PC-3 (cell line): ENCODE results near the gene ETV6. TPM values are rescaled to one million over a fixed set of nuclear protein-coding genes. Genes with fewer than 3 reads are reported as not detected.

ENCODE experiments used
- ATAC-seq: fragments of 200-7000 bp; cut with Tn5 transposase; 2 replicates; pipeline ENCODE4 v1.9.1; 2020; ENCODE audit warnings: mild to moderate bottlenecking, moderate library complexity
- BruUV-seq: library from RNA; stranded (reverse); fragments of 400-500 nt; replicated peaks from 2 replicates; lab custom pipeline; 2021; lab: Mats Ljungman, UMichigan
- CTCF ChIA-PET: fragments of 300-600 bp; sonication (Branson Sonifier 250); formaldehyde crosslinking; loops from one replicate; lab custom pipeline; 2022; ENCODE audit warnings: antibody characterized with exemption; lab: Charles Lee
- POLR2A ChIA-PET: fragments of 300-600 bp; sonication (Branson Sonifier 250); formaldehyde crosslinking; loops from one replicate; lab custom pipeline; 2022; ENCODE audit warnings: antibody characterized with exemption; ENCODE audit not compliant: unreplicated experiment; lab: Charles Lee
- DNase-seq: peaks from one replicate; pipeline ENCODE4 v3.0.0-alpha.2; 2015
- H2AFZ ChIP-seq: fragments of 300-600 bp; sonication (generic); 2 replicates; pipeline ENCODE4 v1.6.0; 2016; ENCODE audit warnings: antibody characterized with exemption, low read length
- H3F3A ChIP-seq: fragments of 300-600 bp; sonication (generic); one replicate; pipeline ENCODE4 v1.6.0; 2017; ENCODE audit warnings: antibody characterized with exemption, low read length, control low read depth, mild to moderate bottlenecking; ENCODE audit not compliant: unreplicated experiment
- H3K27ac ChIP-seq: fragments of 300-600 bp; sonication (generic); 2 replicates; pipeline ENCODE4 v1.5.1; 2016; ENCODE audit warnings: mild to moderate bottlenecking, low read length
- H3K27me3 ChIP-seq: fragments of 300-600 bp; sonication (generic); 2 replicates; pipeline ENCODE4 v1.6.1; 2016; ENCODE audit warnings: low read length, mixed read lengths
- H3K36me3 ChIP-seq: fragments of 300-600 bp; sonication (generic); 2 replicates; pipeline ENCODE4 v1.6.1; 2016; ENCODE audit warnings: low read depth, mixed run types, low read length, mixed read lengths
- H3K4me1 ChIP-seq: fragments of 300-600 bp; sonication (generic); 2 replicates; pipeline ENCODE4 v1.5.1; 2016; ENCODE audit warnings: low read length; ENCODE audit not compliant: insufficient read depth
- H3K4me2 ChIP-seq: fragments of 300-600 bp; sonication (generic); 2 replicates; pipeline ENCODE4 v1.6.0; 2016; ENCODE audit warnings: low read length
- H3K4me3 ChIP-seq: fragments of 300-600 bp; sonication (generic); 2 replicates; pipeline ENCODE4 v1.5.1; 2016; ENCODE audit warnings: mild to moderate bottlenecking, low read length, mixed read lengths
- H3K79me2 ChIP-seq: fragments of 300-600 bp; sonication (generic); 2 replicates; pipeline ENCODE4 v1.6.1; 2017; ENCODE audit warnings: low read length, mixed read lengths
- H3K9ac ChIP-seq: fragments of 300-600 bp; sonication (generic); 2 replicates; pipeline ENCODE4 v1.6.0; 2016; ENCODE audit warnings: mild to moderate bottlenecking, low read length
- H3K9me2 ChIP-seq: fragments of 300-600 bp; sonication (generic); replicated peaks from 2 replicates; pipeline ENCODE4 v1.6.1; 2016; ENCODE audit warnings: mixed run types, low read length, mixed read lengths
- H3K9me3 ChIP-seq: fragments of 300-600 bp; sonication (generic); 2 replicates; pipeline ENCODE4 v1.6.1; 2016; ENCODE audit warnings: low read length, mixed read lengths
- H4K20me1 ChIP-seq: fragments of 300-600 bp; sonication (generic); 2 replicates; pipeline ENCODE4 v1.6.1; 2016; ENCODE audit warnings: low read length, mixed read lengths
- EZH2 ChIP-seq: fragments of 300-600 bp; sonication (generic); IDR thresholded peaks from one replicate; pipeline ENCODE4 v1.6.1; 2017; ENCODE audit warnings: antibody characterized with exemption, mild to moderate bottlenecking, low read length; ENCODE audit not compliant: unreplicated experiment
- EZH2phosphoT487 ChIP-seq: fragments of 300-600 bp; sonication (generic); IDR thresholded peaks from 2 replicates; pipeline ENCODE4 v1.6.1; 2018; ENCODE audit warnings: mild to moderate bottlenecking, antibody characterized with exemption, low read length, borderline replicate concordance
- intact Hi-C: fragments of 100-400 bp; cut with micrococcal nuclease; formaldehyde crosslinking; loops from 2 replicates; pipeline ENCODE4 v1.9.0; 2023
- total RNA-seq: library from RNA; depleted of rRNA; stranded (reverse); fragments of >200 nt; gene quantifications from 2 replicates; pipeline ENCODE4 v1.2.3, GENCODE V29; 2014
- TF ChIP-seq, protein P1 (sequence below): fragments of 300-600 bp; sonication (generic); conservative IDR thresholded peaks from 2 replicates; pipeline ENCODE4 v1.5.1; 2017; ENCODE audit warnings: antibody characterized with exemption, low read depth, mild to moderate bottlenecking, low read length

Gene ETV6
- total RNA-seq, 1 experiment from 2014 or later, result 5.0 TPM

DNA sequence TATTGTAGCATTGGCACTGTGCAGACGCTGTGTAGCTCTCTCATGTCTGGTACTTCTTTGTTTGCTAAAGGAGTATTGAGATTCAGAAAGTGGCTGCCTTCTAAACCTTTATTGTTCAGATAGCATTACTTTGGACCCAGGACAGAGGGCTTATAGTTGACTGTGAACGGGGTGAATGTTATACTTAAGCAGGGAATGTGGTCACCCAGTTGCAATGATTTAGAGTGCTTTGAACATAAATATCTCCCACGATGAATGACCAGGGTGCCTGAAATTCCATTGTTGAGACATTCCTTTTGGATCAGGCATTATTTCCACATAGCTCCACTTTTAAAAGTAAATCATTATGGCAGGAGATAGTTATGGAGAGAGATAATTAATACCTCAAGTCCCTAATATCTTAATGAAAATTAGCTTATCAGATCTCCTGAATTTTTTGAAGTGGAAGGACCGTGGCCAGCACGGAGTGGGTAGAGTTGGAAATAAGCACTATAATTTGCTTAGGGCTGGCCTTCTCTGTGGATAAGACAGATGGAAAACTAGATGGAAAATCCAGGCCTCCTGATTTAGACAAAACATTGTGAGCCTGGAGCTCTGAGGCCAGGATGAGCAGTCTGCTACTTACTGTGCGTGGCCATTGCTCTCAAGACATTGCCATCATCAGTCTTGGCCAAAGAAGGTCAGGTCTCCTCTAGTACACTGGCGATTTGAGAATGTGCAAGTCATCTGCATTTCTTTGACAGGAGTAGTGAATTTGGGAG, 114.5 kb downstream of the ETV6 start:
- ChIA-PET CTCF (no interaction called here), POLR2A (no interaction called here)
- Histone ChIP-seq H3K36me3 (no peaks in the 10 kb centered on the region), H4K20me1 (no peaks in the 10 kb centered on the region), H3K9me3 (no peaks in the 10 kb centered on the region), H3K4me3 (no peak overlapping the region), H3K4me1 (no peaks in the 10 kb centered on the region), H3K9me2 (no peaks in the 10 kb centered on the region), H3K4me2 (no peak overlapping the region), H3K27me3 (no peaks in the 10 kb centered on the region), H3K27ac (no peak overlapping the region), H3K9ac (no peak overlapping the region), H3F3A (no peaks in the 10 kb centered on the region), H3K79me2 (no peaks in the 10 kb centered on the region), H2AFZ (no peak overlapping the region)
- BruUV-seq, result no TSS peak
- no peak for DNase-seq
- intact Hi-C loops, result no loop called here
- no peak for ATAC-seq
- TF ChIP-seq EZH2 (no peak), EZH2phosphoT487 (no peak)
- TF ChIP-seq, protein P1, sequence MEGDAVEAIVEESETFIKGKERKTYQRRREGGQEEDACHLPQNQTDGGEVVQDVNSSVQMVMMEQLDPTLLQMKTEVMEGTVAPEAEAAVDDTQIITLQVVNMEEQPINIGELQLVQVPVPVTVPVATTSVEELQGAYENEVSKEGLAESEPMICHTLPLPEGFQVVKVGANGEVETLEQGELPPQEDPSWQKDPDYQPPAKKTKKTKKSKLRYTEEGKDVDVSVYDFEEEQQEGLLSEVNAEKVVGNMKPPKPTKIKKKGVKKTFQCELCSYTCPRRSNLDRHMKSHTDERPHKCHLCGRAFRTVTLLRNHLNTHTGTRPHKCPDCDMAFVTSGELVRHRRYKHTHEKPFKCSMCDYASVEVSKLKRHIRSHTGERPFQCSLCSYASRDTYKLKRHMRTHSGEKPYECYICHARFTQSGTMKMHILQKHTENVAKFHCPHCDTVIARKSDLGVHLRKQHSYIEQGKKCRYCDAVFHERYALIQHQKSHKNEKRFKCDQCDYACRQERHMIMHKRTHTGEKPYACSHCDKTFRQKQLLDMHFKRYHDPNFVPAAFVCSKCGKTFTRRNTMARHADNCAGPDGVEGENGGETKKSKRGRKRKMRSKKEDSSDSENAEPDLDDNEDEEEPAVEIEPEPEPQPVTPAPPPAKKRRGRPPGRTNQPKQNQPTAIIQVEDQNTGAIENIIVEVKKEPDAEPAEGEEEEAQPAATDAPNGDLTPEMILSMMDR, result no peak

DNA sequence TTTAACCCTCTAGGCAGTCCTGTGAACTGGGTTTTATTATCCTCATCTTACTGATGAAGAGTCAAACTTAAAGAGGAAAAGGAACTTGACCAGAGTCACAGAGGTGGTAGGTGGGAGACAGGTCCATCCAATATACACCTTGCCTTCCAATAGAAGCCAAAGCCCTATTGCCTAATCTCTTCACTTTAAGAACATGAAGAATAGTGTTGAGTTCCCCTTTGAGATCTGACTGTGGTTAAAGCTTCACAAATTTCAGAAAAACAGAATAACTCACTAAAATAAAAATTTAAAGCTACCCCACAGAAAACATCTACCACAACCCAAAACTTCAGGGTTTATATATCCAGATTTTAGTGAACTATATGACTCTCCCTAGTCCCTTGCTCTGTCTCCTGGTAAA, 115.4 kb downstream of the ETV6 start:
- Histone ChIP-seq H3K27ac (no peak overlapping the region), H3K4me2 (no peak overlapping the region), H3K9me2 (no peaks in the 10 kb centered on the region), H3K4me3 (no peak overlapping the region), H4K20me1 (no peaks in the 10 kb centered on the region), H3F3A (no peaks in the 10 kb centered on the region), H3K9me3 (no peaks in the 10 kb centered on the region), H3K27me3 (no peaks in the 10 kb centered on the region), H3K79me2 (no peaks in the 10 kb centered on the region), H3K9ac (no peak overlapping the region), H3K36me3 (no peaks in the 10 kb centered on the region), H2AFZ (no peak overlapping the region), H3K4me1 (no peaks in the 10 kb centered on the region)
- no peak for ATAC-seq
- no TSS peak for BruUV-seq
- POLR2A ChIA-PET, result no interaction called here
- intact Hi-C loops, result no loop called here
- no peak for DNase-seq
- CTCF ChIA-PET, result no interaction called here
- TF ChIP-seq EZH2phosphoT487 (no peak), EZH2 (no peak)
- TF ChIP-seq, protein P1, result no peak

DNA sequence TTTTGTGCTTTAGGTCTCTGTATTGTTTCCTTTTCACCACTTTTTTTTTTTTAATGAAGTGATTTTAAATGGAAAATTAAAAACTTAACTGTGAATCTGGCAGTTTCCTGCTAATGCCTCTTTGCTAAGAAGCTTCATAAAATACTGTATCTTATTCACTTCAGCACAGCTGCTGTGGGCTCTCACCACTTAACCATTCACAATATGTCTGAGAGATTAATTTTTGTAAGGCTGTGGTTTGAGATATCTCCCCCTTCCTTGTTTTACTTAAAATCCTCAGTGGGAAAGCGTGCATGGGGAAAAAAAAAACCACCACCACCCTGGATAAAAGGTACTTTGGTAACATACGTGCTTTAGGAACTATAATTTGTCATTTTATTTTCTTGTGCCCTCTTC, 115.9 kb downstream of the ETV6 start:
- Histone ChIP-seq H4K20me1 (no peaks in the 10 kb centered on the region), H3K27ac (no peak overlapping the region), H3K27me3 (no peaks in the 10 kb centered on the region), H3K4me2 (no peak overlapping the region), H3F3A (no peaks in the 10 kb centered on the region), H2AFZ (no peak overlapping the region), H3K9me2 (no peaks in the 10 kb centered on the region), H3K4me1 (no peaks in the 10 kb centered on the region), H3K79me2 (no peaks in the 10 kb centered on the region), H3K9me3 (no peaks in the 10 kb centered on the region), H3K9ac (no peak overlapping the region), H3K36me3 (no peaks in the 10 kb centered on the region), H3K4me3 (no peak overlapping the region)
- TF ChIP-seq EZH2 (no peak), EZH2phosphoT487 (no peak)
- TF ChIP-seq, protein P1, result no peak
- ATAC-seq (no peak), DNase-seq (no peak)
- BruUV-seq, result no TSS peak
- ChIA-PET POLR2A (no interaction called here), CTCF (no interaction called here)
- intact Hi-C loops, result no loop called here
